SJCRH30 (cell line): ENCODE measurements around the gene DNALI1. TPM values are rescaled to one million over a fixed set of nuclear protein-coding genes. Genes with fewer than 3 reads are reported as not detected.
"Not testable (repeated sequence)": the region's sequence is repeated elsewhere in the genome, so short reads cannot be mapped to it uniquely, and the experiment has no call there.

ENCODE experiments used
- DNase-seq, 2 experiments: peaks; one replicate each; pipeline ENCODE4 v3.0.0-alpha.2; 2015 to 2020
- H3K27ac ChIP-seq: fragments of 250-450 bp; sonication (Bioruptor Pico); 2 replicates; pipeline ENCODE4 v1.5.1; 2020; ENCODE audit warnings: mild to moderate bottlenecking, moderate library complexity
- H3K27me3 ChIP-seq: fragments of 250-450 bp; sonication (Bioruptor Pico); 2 replicates; pipeline ENCODE4 v1.5.1; 2020; ENCODE audit warnings: mild to moderate bottlenecking, moderate library complexity
- H3K36me3 ChIP-seq: fragments of 250-450 bp; sonication (Bioruptor Pico); 2 replicates; pipeline ENCODE4 v1.5.1; 2020; ENCODE audit warnings: mild to moderate bottlenecking, moderate library complexity
- H3K4me1 ChIP-seq: fragments of 250-450 bp; sonication (Bioruptor Pico); 2 replicates; pipeline ENCODE4 v1.5.1; 2020; ENCODE audit warnings: mild to moderate bottlenecking, moderate library complexity
- H3K4me3 ChIP-seq: fragments of 250-450 bp; sonication (Bioruptor Pico); 2 replicates; pipeline ENCODE4 v1.5.1; 2020; ENCODE audit warnings: mild to moderate bottlenecking, moderate library complexity
- H3K9me3 ChIP-seq: fragments of 250-450 bp; sonication (Bioruptor Pico); replicated peaks from 2 replicates; pipeline ENCODE4 v1.5.1; 2020; ENCODE audit warnings: mild to moderate bottlenecking, moderate library complexity
- total RNA-seq: library from RNA; depleted of rRNA; stranded (reverse); fragments of >200 nt; shearing (Covaris generic); gene quantifications from 2 replicates; pipeline ENCODE4 v1.2.3, GENCODE V29; 2014

Gene DNALI1
- total RNA-seq, 1 experiment from 2014 or later: 10.0 TPM

DNA sequence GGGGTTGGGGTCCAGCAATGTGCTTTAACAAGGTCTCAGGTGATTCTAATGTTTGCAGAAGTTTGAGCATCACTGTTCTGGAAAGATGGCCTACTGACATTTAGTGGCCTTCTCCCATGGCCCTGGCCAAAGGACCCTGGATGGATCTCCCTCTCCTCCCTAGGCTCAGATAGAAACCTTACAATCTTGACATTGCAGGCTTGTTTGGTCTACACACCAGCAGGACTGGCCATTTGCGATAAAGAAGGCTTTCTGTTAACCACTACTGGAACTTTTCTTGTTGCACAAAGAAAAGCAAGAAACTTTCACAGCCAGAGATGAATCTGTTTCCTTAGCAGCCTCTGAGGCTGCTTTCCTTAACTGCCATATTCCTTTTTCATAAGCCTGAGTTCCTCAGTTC, 6.2 kb downstream of the DNALI1 start:
- no peak overlapping the region for H3K4me3 ChIP-seq
- H3K4me1 ChIP-seq: no peaks in the 10 kb centered on the region

DNA sequence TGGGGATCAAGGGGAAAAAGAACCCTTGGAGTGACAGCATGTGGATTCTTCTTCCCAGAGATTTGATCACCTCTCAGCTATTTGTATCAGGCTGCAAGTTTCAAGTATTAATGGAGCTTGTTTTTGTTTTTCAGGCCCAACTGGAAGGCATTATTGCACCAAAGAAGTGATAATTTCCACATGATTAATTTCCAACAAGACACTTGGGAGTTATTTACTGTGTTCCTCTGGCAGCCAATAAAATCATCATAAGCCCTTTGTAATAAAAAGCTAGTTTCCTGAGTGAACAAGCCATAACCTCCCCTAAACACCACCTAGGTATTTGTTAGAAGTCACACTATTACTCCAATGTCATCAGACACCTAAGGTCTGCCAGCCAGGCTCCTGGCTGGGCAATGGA, 8.2 kb downstream of the DNALI1 start:
- DNase-seq: no peak
- Histone ChIP-seq H3K36me3 (peaks cover 67% of the 10 kb centered on the region), H3K9me3 (no peaks in the 10 kb centered on the region), H3K27ac (no peak overlapping the region), H3K27me3 (no peaks in the 10 kb centered on the region), H3K4me3 (no peak overlapping the region), H3K4me1 (no peaks in the 10 kb centered on the region)

More for the DNA sequence above, 6.2 kb downstream of the DNALI1 start:
- Histone ChIP-seq H3K27me3 (no peaks in the 10 kb centered on the region), H3K36me3 (peaks cover 48% of the 10 kb centered on the region), H3K9me3 (no peaks in the 10 kb centered on the region), H3K27ac (no peak overlapping the region)
- no peak for DNase-seq

DNA sequence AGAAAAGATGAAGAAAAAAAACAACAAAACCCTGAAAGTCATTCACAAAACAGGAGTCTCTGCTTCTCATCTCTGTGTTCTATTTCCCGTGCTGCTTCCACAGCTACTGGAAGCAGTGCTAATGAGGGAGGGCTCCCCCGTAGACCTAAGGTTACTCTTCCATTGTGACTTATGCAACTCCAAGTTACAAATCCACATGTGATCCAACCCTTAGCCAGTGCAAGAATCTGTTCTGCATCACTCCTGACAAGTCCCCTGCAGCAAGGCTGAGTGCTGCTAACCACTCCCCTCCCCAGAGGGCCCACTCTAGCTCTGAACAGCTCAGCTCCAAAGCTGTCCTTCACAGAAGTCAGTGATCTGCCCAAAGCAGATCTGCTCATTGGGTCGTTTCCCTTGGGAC, 10.3 kb downstream of the DNALI1 start:
- Histone ChIP-seq H3K36me3 (peaks cover 86% of the 10 kb centered on the region), H3K4me3 (no peak overlapping the region), H3K9me3 (no peaks in the 10 kb centered on the region), H3K27me3 (no peaks in the 10 kb centered on the region), H3K27ac (no peak overlapping the region), H3K4me1 (no peaks in the 10 kb centered on the region)
- no peak for DNase-seq

DNA sequence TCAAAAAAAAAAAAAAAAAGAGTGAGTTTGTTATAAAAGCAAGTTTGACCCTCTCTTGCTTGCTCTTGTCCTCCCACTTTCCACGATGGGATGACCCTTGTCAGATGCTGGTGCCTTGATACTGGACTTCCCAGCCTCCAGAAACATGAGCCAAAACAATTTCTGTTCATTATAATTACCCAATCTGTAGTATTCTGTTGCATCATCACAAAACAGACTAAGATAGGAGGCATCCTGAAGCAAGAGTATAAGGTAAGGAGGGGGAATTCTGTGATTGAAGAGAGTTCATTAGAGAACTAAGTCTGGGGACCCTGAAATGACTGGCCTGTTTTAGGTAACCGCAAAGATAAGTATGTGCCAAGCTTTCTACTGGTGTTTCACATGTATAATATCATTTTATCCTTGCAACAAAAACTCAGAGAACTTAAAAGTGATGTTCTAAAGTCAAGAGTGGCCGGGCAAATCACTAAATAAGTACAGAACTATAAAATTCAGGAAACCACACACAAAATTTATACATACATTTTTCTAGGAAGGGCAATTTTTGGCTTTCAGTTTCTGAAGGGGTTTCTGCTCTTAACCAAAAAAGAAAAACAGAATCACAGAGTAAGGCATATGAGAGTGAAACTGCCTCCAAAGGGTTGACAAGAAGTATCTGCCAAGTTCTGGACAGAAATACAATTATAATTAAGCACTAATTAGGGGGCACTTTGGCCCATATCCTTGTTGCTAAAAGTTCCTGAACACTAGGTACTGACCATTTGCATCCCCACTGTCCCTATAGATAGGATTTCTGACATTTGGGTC, 14.0 kb downstream of the DNALI1 start:
- H3K4me3 ChIP-seq: no peak overlapping the region
- H3K4me1 ChIP-seq: no peaks in the 10 kb centered on the region
- no peaks in the 10 kb centered on the region for H3K9me3 ChIP-seq
- H3K27me3 ChIP-seq: no peaks in the 10 kb centered on the region
- no peak for DNase-seq
- peaks cover 98% of the 10 kb centered on the region for H3K36me3 ChIP-seq
- no peak overlapping the region for H3K27ac ChIP-seq

DNA sequence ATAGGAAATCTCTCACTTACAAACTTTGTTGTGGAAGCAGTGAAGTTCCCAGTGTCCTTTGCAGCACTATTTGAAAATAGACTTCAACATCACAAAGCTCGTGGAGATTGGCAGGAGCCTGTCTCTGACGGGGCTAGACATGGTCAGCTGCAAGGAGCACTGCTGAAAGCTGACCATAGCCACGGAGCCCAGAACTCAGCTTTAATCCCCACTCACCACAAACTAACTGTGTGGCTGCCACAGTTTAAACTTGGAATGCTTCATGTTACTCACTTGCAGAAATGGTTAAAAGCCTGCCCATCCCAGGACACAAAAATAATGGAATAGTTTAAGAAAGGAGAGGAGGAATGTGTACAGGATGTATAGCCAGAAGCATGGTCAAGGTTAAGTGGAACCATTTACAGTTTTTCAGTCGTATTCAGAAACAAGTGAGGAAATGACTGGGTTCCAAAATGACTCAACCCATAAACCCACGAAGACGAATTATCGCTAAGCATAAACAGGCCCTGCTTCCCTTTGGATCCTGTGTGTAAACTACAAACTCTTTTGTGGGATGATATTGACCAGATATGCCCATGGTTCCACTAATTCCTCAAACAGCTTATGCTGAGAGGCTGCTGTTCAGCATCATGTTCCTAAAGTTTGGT, 18.2 kb downstream of the DNALI1 start:
- no peak for DNase-seq
- Histone ChIP-seq H3K27me3 (no peaks in the 10 kb centered on the region), H3K27ac (no peak overlapping the region), H3K4me1 (no peaks in the 10 kb centered on the region), H3K9me3 (no peaks in the 10 kb centered on the region), H3K36me3 (peaks cover 93% of the 10 kb centered on the region), H3K4me3 (no peak overlapping the region)

DNA sequence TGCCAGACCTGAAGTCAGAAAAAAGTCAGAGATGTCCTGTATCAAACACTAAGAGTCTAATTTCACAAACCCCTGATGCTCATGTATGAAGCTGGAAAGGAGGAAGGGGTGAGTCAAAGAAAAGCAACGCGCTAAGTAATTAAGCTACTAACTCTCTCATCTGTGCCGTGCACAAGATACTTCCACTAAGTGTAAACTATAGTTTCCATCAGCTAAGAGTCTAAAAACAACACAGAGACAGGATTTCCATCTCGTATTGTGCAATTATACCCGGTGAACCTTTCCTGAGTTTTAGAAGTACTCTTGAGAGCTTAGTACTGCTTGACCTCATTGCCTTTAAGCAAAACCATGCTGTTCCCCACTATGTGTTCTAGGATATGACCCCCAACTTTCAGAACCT, 19.0 kb downstream of the DNALI1 start:
- no peak overlapping the region for H3K4me3 ChIP-seq
- no peaks in the 10 kb centered on the region for H3K27me3 ChIP-seq
- peaks cover 92% of the 10 kb centered on the region for H3K36me3 ChIP-seq
- no peak for DNase-seq
- H3K4me1 ChIP-seq: no peaks in the 10 kb centered on the region
- H3K9me3 ChIP-seq: no peaks in the 10 kb centered on the region
- no peak overlapping the region for H3K27ac ChIP-seq

DNA sequence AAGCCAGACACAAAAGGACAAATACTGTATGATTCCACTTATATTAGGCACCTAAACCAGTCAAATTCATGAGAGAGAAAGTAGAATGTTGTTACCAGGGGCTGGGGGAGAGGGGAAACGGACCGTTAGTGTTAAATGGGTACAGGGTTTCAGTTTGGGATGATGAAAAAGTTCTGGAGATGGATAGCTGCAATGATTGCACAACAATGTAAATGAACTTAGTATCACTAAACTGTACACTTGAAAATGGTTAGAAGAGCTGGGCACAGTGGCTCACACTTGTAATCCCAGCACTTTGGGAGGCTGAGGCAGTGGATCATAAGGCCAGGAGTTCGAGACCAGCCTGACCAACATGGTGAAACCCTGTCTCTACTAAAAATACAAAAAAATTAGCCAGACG, 27.8 kb downstream of the DNALI1 start:
- H3K27me3 ChIP-seq, DNase-seq, H3K27ac ChIP-seq, H3K4me3 ChIP-seq, H3K9me3 ChIP-seq, H3K4me1 ChIP-seq: not testable (repeated sequence)
- H3K36me3 ChIP-seq: peaks cover 87% of the 10 kb centered on the region

DNA sequence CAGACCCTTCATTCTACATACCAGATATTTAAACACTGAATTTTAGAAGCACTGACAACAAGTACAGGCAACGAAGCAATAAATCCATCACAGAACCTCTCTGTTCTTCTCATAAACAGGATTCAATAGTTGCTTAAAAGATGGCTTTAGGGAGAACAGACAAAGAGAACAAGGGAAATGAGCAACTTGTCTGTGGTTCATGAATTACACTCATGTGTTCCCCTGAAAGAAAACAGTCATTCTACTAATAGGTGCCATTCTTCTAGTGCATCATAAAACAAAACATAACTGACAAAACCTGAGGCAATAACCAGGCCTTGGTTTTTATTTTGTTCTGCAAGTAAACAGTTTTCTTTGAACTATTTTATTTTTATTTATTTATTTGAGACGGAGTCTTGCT, 32.2 kb downstream of the DNALI1 start:
- no peaks in the 10 kb centered on the region for H3K4me1 ChIP-seq
- H3K27ac ChIP-seq: no peak overlapping the region
- peaks cover 85% of the 10 kb centered on the region for H3K36me3 ChIP-seq
- no peak overlapping the region for H3K4me3 ChIP-seq
- H3K27me3 ChIP-seq: no peaks in the 10 kb centered on the region
- DNase-seq: no peak
- no peaks in the 10 kb centered on the region for H3K9me3 ChIP-seq

DNA sequence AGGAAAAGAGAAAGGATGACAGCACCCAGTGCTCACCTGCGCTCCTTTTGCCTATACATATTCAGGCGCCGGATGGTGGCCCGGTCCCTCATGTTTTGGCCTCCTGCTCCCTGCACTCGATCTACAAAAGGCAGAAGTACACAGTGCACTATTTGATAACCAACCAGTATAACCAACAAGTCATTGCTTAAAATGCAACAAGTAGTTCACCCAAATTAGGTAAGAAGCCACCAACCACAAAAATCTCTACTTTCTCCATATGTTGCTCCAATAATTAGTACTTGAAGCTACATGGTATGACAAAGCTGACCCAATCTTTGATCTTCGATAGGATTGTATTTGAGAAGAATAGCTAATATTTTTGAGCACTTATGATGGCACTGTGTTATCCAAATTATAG, 37.0 kb downstream of the DNALI1 start:
- Histone ChIP-seq H3K36me3 (peaks cover 53% of the 10 kb centered on the region), H3K4me1 (peaks cover 3% of the 10 kb centered on the region; the same call in 1 of the 2 replicates), H3K4me3 (no peak overlapping the region), H3K27ac (no peak overlapping the region), H3K27me3 (no peaks in the 10 kb centered on the region), H3K9me3 (no peaks in the 10 kb centered on the region)
- no peak for DNase-seq

DNA sequence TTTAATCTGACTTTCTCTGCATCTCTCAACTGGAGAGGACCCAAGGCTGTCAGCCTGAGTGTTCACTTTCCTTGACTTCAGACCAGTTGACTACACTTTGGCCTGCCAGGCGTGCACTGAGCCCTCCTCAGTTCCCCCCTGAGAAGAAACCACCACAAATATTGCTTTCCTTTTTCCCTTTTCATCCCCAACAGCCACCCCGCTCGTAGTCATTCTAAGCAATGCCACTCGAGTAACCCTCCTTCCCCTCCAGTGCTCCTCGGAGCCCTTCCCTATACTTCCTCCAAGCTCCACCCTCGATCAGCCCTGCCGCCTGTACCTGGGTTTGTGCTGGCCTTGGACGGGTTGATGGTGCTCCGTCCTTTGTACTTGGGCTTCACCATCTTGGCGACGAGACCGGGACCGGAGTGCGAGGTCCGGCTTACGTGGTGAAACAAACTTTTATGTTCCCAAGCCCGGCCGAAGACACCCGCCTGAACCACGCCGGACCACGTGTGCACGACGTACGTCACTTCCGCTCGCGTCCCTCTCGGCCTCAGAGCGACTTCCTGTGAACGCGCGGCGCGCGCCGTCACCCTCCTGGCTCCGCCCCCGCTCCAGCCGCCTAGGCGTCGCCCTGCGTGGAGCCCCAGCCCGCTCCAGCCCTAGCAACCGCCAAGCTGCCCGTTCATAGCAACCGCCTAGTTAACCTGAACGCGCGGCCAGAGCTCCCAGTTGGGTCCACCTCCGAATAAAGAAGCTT, 38.9 kb downstream of the DNALI1 start, which contains the start of gene GNL2:
Gene GNL2 (minus strand): TSS at position 498 of the 742 bp plus-strand sequence. CDS start 115 bp downstream, at position 383.
- Histone ChIP-seq H3K9me3 (no peaks in the 10 kb centered on the region), H3K4me1 (peaks cover 3% of the 10 kb centered on the region; the same call in 1 of the 2 replicates), H3K27ac (peak within 1 kb of the TSS; percentile 47), H3K4me3 (peak within 1 kb of the TSS; percentile 89), H3K36me3 (peaks cover 35% of the 10 kb centered on the region), H3K27me3 (no peaks in the 10 kb centered on the region)
- peak; percentile 96 to 97 for DNase-seq

DNA sequence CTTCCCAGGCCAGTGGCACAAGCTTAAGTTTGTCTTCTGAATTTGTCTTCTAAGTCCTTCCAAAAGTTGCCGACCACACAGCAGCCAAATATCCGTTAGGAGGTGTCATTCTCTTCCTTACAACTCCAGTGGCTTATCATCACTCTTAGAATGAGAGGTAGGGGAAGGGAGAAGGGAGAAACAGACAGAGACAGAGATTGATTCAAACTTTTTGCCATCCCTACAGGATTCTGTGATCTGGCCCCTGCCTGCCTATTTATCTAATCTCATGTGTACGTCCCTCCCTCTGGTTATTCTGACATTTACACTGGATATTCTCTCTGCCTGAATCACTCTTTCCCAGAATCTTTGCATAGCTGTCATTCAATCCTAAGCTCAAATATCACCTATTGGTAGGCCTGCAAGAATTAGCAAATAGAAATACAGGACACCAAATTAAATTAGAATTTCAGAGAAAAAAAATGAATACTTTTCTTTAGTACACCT, 39.5 kb downstream of the DNALI1 start:
- H3K4me1 ChIP-seq: peaks cover 3% of the 10 kb centered on the region; the same call in 1 of the 2 replicates
- no peak overlapping the region for H3K27ac ChIP-seq
- no peaks in the 10 kb centered on the region for H3K9me3 ChIP-seq
- peaks cover 29% of the 10 kb centered on the region for H3K36me3 ChIP-seq
- no peak for DNase-seq
- peaks cover 5% of the 10 kb centered on the region; the same call in 1 of the 2 replicates for H3K27me3 ChIP-seq
- H3K4me3 ChIP-seq: peak overlapping the region; percentile 89

DNA sequence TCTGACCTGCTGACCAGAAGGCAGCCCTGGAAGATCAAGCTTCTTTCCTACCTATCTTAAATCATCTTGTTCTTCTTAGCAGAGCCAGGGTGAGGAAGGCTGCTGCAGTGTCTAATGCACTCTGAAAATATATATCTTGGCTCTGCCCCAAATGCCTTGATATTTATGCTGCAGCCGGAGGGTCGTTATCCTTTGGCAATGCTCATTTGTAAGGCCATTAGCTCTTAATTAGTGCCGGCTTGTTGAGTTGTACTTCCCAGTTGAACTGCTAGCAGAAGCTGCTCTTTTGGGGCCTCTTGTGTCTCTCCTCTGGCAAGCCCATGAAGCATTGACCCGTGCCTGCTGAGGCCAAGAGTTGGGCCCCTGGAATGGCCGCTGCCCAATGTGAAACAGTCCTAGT, 43.2 kb downstream of the DNALI1 start:
- no peaks in the 10 kb centered on the region for H3K9me3 ChIP-seq

DNA sequence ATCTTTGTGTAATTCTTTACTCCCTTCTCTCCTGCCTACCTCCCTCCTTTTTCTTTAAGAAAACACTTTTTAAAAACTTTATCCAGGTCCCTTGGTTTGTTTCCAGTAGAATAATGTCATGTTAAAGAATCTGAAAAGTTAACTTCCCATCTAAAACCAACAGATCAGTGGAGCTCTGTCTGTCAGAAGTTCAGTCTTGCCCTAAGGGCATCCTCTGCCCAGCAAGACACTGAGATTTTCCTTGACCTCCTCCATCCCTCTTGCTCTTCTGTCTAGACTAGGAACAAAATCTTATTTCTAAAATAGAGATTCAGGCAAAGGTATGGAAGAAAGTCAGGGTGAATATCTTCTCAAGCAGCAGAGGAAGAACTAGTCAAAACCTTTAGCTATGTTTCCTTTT, 44.7 kb downstream of the DNALI1 start:
- no peak overlapping the region for H3K27ac ChIP-seq
- H3K4me1 ChIP-seq: no peaks in the 10 kb centered on the region
- no peaks in the 10 kb centered on the region for H3K9me3 ChIP-seq
- no peak for DNase-seq
- no peak overlapping the region for H3K4me3 ChIP-seq
- H3K36me3 ChIP-seq: no peaks in the 10 kb centered on the region
- H3K27me3 ChIP-seq: peaks cover 23% of the 10 kb centered on the region

More for the DNA sequence above, 43.2 kb downstream of the DNALI1 start:
- no peaks in the 10 kb centered on the region for H3K36me3 ChIP-seq
- DNase-seq: no peak
- H3K27ac ChIP-seq: no peak overlapping the region
- H3K4me1 ChIP-seq: no peaks in the 10 kb centered on the region
- H3K27me3 ChIP-seq: peaks cover 18% of the 10 kb centered on the region
- H3K4me3 ChIP-seq: no peak overlapping the region

DNA sequence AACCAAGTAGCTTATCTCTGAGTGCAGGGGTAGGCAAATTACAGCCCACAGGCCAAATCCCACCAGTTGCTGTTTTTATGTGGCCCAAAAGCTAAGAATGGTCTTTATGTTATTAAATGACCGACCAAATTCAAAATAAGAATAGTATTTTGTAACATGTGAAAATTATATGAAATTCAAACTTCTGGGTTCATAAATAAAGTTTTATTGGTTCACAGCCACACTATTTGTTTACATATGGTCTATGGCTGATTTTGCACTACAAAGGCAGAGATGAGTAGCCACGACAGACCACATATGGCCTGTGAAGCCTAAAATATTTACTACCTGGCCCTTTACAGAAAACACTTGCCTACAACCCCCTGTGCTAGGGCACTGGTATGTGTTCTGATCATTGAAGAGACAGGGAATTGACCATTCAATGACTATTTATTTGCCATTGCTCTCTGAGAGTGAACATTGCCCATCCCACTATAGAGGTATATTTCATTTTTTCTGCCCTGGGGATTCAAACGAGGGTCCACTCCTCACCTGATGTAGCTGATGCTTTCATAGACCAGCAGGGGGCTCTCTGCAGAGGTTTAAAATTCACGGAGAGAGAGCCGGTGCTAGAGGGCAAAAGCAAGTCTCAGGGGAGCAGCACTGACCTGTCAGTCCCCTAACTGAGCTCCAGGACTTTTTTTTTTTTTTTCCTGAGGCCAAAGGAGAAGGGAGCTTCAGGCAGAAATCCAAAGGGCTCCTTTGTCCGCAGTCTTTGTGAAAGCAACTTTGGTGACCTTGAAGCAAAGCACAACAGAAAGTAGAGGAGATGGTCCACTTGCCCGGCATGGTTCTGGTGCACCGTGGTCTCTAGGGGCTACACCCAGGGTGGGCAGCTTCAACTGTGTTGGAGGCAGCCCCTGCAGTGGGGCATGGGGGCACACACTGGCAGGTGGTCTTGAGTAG, 46.3 kb downstream of the DNALI1 start:
- Histone ChIP-seq H3K4me3 (no peak overlapping the region), H3K27ac (no peak overlapping the region), H3K4me1 (no peaks in the 10 kb centered on the region), H3K9me3 (no peaks in the 10 kb centered on the region), H3K27me3 (peaks cover 33% of the 10 kb centered on the region), H3K36me3 (no peaks in the 10 kb centered on the region)
- DNase-seq: peak; percentile 47 to 75
